Measurements from ENCODE around the gene HS3ST5.

DNA sequence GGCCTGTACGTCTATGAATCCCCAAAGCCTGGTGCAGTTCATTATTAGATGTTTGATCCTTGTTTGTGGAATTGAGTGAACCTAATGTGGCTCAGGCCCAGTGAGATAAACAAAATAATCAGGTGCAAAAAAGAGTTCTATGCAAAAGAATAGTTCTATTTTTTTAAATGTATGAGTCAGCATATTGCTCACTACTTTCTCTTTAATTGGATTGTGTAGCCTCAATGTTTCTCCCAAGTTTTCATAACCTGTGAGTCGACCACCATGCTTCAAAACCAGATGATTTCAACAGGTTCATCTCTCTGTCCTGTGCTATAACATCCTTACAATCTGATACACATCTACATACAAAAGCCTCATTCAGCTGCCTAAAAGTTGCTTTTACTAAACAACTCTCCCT is 255.3 kb downstream of the HS3ST5 start:
- TF ChIP-seq CTCF (optimal IDR thresholded peaks at IDR 0.05 in 1 of 3, IDR thresholded peaks at IDR 0.05 in 1 of 3, conservative IDR thresholded peaks at IDR 0.05 in 1 of 3; ENCODE audit: extremely low read depth in 1 of 3, insufficient read depth in 2 of 3, low read length in 3 of 3): no peak
- no peak for TF ChIP-seq EZH2 (IDR thresholded peaks at IDR 0.05; ENCODE audit: low read length)
